ENCODE data around the gene LHX1.

The LHX1 gene

GRCh38 chr17:36939802-36940312 is 2.6 kb downstream of the LHX1 start:
- DNase-seq: no peak

GRCh38 chr17:36940313-36941264 is 3.3 kb downstream of the LHX1 start:
- DNase-seq: no peak

GRCh38 chr17:36941265-36942010 is 4.2 kb downstream of the LHX1 start:
- no peak for DNase-seq

- no peak for DNase-seq
Measured at GRCh38 chr17:36942019-36942599, 4.8 kb downstream of the LHX1 start.

GRCh38 chr17:36942631-36943125 is 5.4 kb downstream of the LHX1 start:
- no peak for DNase-seq

- DNase-seq: no peak
Measured at GRCh38 chr17:36943250-36944191, 6.2 kb downstream of the LHX1 start.

GRCh38 chr17:36944553-36944952 is 7.3 kb downstream of the LHX1 start:
- no peak for DNase-seq

- no peak for DNase-seq
Measured at GRCh38 chr17:36945140-36945539, 7.9 kb downstream of the LHX1 start.

- no peak for DNase-seq
Measured at GRCh38 chr17:36945959-36946725, 8.9 kb downstream of the LHX1 start.

- no peak for DNase-seq
Measured at GRCh38 chr17:36946726-36947091, 9.4 kb downstream of the LHX1 start.

- DNase-seq: no peak
Measured at GRCh38 chr17:36947922-36948716, 10.8 kb downstream of the LHX1 start.

GRCh38 chr17:36948717-36949460 is 11.6 kb downstream of the LHX1 start, which contains the start of gene AATF:
Gene AATF, plus strand, starts transcription at chr17:36948954. Its CDS starts 172 bp downstream, at chr17:36949126.
- peak; percentile 98 for DNase-seq

GRCh38 chr17:36949461-36949927 is 12.2 kb downstream of the LHX1 start:
- DNase-seq: no peak

- no peak for DNase-seq
Measured at GRCh38 chr17:36950027-36950426, 12.8 kb downstream of the LHX1 start.

- DNase-seq: no peak
Measured at GRCh38 chr17:36951084-36951789, 14.0 kb downstream of the LHX1 start.

- no peak for DNase-seq
Measured at GRCh38 chr17:36971508-36971907, 34.2 kb downstream of the LHX1 start.

GRCh38 chr17:36972186-36972700 is 35.0 kb downstream of the LHX1 start:
- DNase-seq: no peak

- no peak for DNase-seq
Measured at GRCh38 chr17:36972905-36973304, 35.6 kb downstream of the LHX1 start.
